Measurements from ENCODE around the gene C1QTNF5.

Gene C1QTNF5

DNA sequence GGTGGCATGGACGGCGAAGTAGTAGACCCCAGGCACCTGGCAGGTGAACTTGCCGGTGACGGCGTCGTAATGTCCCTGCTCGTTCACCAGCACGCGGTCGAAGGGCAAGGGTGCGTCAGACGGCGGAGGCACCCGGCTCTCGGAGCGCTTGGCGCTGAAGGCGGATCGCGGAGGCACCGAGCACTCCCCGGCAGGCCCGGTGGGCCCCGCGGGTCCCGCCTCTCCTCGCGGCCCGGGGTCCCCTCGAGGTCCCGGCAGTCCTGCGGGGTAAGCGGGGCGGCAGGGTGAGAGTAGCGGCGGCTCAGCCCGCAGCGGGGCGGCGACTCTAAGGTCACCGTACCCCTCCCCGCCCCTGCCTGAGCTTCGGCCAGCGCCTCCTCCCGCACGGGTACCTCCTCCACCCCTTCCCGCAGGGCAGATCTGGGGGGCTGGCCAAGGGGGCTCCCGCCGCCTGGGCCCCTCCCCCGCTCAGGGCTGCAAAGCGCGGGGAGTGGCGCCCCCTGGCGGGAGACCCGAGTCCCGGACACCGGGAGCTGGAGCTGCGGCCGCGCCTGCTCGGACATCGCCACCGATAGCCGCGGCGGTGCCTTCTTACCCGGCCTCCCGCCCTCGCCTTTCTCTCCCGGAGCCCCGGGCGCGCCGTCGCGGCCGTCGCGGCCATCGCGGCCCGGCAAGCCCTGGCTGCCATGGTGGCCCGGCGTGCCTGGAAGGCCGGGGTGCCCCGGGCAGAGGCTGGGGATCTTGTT, 921 bp downstream of the C1QTNF5 start:
- no peak for FAIRE-seq
- DNase-seq (ENCODE audit: extremely low spot score, insufficient read length, low read depth), result no peak

DNA sequence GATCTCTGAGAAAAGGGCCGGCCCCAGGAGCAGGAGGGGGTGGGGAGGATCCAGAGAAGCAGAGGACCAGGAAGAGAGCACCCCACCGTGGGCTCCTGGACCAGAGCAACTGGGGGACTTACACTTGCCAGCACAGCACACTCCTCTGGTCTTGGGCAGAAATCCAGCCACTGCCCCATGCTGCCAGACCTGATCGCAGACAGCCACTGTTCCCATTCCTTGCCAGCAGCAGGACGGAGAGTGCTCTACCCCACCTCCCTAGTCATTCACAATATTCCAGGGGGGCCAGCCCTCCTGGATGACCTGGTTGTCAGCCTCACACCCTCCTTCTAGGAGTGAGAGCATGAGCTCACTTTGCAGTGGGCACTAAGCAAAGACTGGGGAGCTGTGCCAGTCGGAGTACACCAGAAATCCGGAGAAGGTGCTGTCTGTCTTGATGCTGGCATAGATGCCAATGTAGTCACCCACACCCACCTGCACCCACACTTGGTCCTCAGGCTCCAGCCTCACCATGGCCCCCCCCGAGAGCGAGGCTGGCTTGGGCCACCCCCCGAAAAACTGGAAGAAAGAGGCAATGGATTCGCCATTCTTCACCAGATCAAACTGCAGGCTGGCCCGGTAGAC, 1.6 kb downstream of the C1QTNF5 start:
- no peak for FAIRE-seq
- DNase-seq (ENCODE audit: extremely low spot score, insufficient read length, low read depth), result no peak

DNA sequence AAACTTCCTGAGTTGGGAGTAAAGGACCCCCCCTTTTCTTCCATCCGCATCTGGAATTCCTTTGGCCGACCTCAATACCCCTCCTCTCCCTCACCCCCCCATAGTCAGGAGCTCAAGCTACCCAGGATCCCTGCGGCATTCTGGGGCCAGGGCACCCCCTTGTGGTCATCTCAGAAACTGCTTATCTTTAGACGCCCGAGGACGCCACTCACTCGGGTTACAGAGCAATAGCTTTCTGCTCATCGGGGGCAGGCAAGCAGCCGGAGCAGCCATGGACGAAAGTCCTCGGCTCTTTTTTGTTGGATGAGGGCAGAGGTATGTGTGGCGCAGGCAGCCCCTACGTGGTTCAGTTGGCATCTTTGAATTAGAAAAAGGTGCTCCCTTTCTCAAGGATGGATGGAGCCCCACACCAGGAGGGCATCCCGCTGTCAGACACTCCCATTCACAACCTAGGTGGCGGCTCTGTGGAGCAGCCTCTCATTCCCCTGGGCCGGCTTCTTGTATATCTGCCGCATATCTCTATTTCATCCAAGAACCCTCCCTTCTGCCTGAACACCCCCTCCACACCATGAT, 2.3 kb downstream of the C1QTNF5 start:
- FAIRE-seq, result peak; percentile 18

DNA sequence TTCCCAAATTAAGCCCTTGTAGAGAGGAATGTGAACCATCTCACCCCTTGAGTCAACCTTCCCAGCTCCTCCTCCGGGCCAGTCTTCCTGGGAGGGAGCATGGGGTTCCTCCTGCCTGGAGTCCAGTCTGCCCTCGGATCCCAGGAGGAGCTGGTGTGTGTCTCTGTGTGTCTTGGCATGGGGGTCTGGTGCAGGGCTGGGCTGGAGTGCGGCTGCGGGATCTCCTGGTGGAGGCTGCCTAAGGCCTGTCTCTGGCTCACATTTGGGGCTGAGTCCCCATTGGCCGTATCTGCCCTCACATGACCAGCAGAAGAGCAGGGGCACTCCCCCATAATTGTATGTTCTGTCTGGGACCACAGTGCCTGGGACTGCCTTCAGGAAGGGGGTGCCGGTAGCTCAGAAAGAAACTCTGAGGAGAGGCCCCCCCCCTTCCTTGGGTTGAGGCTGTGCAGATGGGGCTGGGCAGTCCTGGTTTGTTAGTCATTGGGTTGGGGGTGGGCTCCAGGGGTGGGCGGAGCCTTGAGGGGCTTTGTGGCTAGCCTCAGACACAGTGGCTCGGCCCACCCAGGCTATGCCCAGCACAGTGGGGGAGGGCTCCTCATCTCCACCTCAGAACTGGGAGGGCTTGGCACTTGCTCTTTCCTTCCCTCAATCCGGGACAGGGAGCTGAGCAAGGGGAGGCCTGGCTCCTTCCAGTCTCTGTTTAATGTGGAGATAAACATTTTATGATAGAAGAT, 2.9 kb downstream of the C1QTNF5 start:
- FAIRE-seq, result no peak
- no peak for DNase-seq (ENCODE audit: extremely low spot score, insufficient read length, low read depth)

More for the DNA sequence above, 2.3 kb downstream of the C1QTNF5 start:
- DNase-seq (ENCODE audit: extremely low spot score, insufficient read length, low read depth), result no peak

DNA sequence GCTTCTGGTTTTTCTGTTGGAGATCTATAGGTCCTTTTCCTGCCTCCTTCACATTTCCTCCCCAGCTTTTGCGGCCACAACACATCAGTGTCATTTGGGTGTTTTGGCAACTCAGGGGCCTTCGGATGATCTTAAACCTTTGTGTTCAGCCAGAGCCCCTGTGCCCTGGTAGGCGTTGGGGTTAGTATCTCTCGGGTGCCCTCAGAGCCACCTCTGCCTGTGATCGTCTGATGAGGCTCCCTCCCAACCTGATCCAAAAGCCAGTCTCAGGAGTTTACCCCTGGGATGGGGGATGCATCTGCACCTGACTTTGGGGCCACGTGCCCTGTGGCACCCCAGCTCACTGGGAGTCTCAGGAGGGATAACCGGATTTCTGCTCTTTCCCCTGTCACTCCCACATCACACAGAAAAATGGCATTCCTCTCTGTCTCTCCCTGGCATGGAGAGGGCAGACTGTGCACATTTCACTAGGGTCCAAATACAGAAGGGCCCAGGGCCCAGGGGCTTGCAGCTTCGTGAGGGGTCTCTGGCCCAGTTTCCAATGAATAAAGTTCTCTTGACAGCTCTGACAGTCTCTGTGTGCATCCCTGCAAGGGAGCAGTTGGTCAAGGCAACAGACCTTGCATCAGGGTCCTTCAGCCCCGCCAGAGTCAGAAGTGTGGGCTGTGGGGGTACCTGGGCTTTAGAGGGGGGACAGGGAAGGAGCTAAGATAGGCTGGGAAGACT, 3.8 kb downstream of the C1QTNF5 start:
- DNase-seq (ENCODE audit: extremely low spot score, insufficient read length, low read depth) (no peak), FAIRE-seq (no peak)

DNA sequence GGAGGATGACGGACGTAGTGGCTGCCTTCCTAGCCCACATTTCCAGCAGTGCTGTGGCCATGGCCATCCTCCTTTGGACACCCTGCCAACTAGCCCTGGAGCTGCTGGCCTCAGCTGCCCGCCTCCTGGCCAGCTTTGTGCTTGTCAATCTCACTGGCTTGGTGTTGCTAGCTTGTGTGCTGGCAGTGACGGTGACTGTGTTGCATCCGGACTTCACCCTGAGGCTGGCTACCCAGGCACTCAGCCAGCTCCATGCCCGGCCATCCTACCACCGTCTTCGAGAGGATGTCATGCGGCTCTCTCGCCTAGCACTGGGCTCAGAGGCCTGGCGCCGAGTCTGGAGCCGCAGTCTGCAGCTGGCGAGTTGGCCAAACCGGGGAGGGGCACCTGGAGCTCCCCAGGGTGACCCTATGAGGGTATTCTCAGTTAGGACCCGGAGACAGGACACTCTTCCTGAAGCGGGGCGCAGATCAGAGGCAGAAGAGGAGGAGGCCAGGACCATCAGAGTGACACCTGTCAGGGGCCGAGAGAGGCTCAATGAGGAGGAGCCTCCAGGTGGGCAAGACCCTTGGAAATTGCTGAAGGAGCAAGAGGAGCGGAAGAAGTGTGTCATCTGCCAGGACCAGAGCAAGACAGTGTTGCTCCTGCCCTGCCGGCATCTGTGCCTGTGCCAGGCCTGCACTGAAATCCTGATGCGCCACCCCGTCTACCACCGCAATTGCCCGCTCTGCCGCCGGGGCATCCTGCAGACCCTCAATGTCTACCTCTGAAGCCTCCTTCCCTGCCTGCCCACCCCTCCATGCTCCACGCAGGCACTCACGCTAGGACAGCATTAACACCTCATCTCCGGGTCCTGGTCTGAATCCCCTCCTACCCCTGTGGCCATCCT, 4.8 kb downstream of the C1QTNF5 start:
- FAIRE-seq, result no peak
- no peak for DNase-seq (ENCODE audit: extremely low spot score, insufficient read length, low read depth)

DNA sequence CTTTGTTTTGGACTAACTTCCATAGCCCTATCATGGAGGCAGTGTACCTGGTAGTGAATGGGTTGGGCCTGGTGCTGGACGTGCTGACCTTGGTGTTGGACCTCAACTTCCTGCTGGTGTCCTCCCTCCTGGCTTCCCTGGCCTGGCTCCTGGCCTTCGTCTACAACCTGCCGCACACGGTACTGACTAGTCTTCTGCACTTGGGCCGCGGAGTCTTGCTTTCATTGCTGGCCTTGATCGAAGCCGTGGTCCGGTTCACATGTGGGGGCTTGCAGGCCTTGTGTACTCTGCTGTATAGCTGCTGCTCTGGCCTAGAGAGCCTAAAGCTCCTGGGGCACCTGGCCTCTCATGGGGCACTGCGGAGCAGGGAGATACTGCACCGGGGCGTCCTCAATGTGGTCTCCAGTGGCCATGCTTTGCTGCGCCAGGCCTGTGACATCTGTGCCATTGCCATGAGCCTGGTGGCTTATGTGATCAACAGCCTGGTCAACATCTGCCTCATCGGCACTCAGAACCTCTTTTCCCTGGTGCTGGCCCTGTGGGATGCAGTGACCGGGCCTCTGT, 5.5 kb downstream of the C1QTNF5 start:
- DNase-seq (ENCODE audit: extremely low spot score, insufficient read length, low read depth), result no peak
- no peak for FAIRE-seq

DNA sequence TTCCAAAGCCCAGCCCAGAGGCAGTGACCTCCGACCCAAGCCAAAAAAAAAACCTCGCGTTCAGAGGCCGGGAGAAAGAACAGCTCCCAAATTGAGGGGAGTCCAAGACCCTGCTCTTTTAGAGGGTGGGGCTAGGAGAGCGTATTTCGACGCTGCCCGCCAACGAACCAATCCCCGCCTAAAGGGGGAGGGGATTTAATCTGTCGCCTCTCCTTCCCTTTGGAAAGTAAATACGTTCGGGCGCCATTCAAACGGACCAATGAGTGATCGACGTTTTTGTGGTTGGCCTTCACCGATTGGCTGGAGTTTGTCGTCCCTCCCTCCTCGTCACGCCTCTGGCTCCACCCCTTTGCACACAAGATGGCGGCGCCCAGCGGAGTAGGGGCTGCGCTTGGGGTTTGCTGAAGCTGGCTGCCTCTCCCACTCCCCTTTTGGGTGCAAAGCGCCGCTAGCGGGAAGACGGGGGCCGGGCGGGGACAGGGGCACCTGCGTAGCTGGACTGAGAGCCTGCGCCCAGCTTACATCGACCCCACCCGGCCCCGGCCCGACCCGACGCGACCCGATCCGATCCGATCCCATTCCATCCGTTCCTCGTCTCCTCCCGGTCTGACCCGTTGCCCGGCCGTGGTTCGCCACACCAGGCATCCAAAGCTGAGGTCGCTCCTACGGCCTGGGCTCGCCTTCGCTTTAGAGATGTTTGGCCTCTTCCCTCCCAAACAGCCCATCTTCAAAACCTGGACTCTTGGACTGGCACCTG, 6.3 kb downstream of the C1QTNF5 start, which contains the start of gene RNF26:
Gene RNF26 (plus strand): TSS at position 354 of the 757 bp plus-strand sequence. CDS start 596 bp downstream, outside the sequence.
- FAIRE-seq, result peak; percentile 100

DNA sequence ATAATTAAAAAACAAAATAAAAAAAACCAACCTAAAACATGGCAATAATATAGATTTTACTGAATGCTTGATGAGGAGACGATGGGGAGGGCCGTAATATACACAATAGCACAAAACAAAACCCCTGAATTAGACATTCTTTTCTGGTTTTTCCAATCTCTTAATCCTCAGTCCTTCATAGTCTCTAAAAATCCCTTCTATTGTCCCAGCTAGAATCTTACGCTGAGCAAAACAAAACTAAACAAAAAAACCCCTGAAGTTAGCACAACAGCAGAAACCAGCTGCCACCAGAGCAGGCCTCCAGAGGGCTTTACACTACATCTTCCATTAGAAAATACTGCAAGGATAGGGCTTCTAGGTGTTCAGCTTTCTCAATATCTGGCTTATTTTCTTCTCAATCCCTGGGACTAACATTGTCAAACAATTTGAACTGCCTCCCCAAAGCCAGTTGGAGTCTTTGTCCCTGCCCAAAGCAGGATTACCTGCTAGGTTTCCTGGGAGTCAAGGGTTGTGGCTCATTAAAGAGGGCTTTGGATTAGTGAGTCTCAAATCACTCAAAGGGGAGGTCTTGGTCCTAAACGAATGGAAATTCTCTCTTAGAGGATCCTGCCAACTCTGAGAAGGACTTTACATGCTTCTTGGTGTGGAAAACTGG, 8.4 kb downstream of the C1QTNF5 start:
- FAIRE-seq, result no peak
- DNase-seq (ENCODE audit: extremely low spot score, insufficient read length, low read depth), result no peak

More for the DNA sequence above, 6.3 kb downstream of the C1QTNF5 start, which contains the start of gene RNF26:
- peak; percentile 99 for DNase-seq (ENCODE audit: extremely low spot score, insufficient read length, low read depth)

DNA sequence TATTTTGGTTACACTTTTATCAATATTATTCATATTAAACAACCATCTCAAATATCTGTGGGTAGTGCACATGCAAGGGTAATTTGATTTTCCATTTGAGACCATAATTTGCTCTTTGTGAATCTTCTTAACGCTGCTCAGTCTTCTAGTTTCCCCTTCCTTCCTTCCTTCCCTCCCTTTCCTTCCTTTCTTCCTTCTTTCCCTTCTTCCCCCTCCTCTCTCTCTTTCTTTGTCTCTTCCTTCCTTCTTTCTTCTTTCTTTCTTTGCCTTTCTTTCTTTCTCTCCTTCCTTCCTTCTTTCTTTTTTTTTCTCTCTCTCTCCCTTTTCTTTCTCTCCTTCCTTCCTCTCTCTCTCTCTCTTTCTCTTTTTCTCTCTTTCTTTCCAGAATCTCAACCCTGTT, 10.4 kb downstream of the C1QTNF5 start:
- FAIRE-seq, result no peak
- DNase-seq (ENCODE audit: extremely low spot score, insufficient read length, low read depth), result no peak

DNA sequence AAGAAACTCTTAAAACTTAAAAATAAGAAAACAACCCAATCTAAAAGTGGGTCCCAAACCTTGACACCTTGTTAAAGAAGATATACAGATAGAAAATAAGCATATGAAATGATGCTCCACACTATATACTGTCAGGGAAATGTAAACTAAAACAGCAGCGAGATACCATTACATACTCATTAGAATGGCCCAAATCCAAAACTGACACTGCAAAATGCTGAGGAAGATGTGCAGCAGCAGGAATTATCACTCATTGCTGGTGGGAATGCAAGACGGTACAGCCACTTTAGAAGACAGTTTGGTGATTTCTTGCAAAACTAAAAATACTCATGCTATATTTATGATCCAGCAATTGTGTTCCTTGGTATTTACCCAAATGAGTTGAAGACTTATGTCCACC, 11.4 kb downstream of the C1QTNF5 start:
- no peak for FAIRE-seq

DNA sequence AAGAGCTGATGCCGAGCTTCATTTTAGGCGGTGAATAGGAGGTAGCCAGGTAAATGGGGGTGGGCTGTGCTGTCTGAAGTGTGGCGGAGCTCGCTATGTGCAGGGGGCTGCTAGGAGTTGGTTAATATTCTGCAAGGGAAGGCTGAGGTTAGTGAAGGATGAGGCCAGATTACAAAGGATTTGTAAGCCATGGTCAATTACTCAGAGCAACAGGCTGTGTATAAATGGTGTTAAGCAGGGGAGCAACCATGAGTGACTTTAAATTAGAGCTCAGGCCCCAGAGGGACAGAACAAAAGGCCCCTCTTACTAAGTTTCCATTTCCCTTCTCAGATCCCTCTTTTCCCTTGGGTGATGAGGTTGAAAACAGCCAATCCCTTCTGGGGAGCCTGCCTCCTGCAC, 16.5 kb downstream of the C1QTNF5 start:
- FAIRE-seq, result no peak
- no peak for DNase-seq (ENCODE audit: extremely low spot score, insufficient read length, low read depth)

More for the DNA sequence above, 11.4 kb downstream of the C1QTNF5 start:
- DNase-seq (ENCODE audit: extremely low spot score, insufficient read length, low read depth), result no peak

DNA sequence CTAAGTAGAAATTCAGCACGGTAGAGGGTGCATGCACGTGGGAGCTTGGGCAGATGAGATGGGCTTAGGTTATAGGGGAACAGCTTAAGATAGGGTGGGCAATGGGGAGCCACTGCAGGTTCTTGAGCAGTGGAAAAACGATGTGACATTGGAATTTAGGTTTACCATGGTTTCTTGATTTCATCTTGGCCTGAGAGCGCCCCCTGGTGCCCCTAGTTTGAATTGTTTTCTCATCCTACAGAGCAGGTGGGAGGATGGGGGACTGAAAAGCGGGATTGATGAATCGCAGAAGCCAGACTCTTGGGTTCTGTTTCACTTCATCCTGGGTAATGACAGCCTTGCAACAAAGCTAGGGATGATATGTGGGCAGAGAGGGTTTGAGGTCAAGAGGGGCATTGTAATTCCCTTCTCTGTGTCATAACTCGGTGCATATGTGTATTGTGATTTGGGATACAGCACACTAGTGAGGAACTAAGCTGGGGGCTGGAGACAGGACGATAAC, 17.1 kb downstream of the C1QTNF5 start:
- FAIRE-seq, result peak; percentile 79
- no peak for DNase-seq (ENCODE audit: extremely low spot score, insufficient read length, low read depth)

DNA sequence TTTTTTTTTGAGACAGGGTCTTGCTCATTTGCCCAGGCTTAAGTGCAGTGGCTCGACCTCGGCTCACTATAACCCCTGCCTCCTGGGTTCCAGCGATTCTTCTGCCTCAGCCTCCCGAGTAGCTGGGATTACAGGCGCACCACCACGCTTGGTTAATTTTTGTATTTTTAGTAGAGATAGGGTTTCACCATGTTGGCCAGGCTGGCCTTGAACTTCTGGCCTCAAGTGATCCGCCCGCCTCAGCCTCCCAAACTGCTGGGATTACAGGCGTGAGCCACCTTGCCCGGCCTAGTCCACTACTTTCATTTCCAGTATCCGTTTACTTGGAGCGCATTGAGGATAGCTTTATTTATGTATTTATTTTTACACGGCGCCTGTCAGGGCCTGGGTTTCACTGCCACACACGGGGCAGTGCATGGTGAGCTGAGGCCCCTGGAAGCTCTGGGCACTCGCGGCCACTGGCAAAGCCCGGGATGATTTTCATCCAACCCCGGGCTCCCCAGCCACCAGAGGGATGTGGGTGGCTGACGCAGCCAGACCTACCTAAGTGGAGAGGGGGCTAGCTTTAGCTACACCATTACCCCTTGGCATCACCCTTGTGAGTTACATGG, 17.7 kb downstream of the C1QTNF5 start:
- DNase-seq (ENCODE audit: extremely low spot score, insufficient read length, low read depth) (no peak), FAIRE-seq (no peak)

DNA sequence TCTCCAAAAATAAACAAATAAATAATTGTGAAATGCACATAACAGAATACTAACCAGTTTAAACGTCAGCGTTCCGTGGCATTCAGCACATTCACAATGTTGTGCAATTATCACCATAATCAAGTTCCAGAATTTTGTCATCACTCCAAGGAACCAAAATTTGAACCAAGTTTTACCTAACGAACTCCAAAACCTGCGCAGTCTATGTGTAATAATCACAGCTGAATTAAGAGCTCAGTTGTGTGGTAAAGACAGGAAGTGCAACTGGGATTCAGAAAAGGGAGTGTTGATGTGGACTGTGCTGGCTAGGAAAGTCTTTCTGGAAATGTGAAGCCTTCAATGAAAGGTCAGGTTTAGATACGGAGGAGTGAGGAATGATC, 18.3 kb downstream of the C1QTNF5 start:
- FAIRE-seq (no peak), DNase-seq (ENCODE audit: extremely low spot score, insufficient read length, low read depth) (no peak)

DNA sequence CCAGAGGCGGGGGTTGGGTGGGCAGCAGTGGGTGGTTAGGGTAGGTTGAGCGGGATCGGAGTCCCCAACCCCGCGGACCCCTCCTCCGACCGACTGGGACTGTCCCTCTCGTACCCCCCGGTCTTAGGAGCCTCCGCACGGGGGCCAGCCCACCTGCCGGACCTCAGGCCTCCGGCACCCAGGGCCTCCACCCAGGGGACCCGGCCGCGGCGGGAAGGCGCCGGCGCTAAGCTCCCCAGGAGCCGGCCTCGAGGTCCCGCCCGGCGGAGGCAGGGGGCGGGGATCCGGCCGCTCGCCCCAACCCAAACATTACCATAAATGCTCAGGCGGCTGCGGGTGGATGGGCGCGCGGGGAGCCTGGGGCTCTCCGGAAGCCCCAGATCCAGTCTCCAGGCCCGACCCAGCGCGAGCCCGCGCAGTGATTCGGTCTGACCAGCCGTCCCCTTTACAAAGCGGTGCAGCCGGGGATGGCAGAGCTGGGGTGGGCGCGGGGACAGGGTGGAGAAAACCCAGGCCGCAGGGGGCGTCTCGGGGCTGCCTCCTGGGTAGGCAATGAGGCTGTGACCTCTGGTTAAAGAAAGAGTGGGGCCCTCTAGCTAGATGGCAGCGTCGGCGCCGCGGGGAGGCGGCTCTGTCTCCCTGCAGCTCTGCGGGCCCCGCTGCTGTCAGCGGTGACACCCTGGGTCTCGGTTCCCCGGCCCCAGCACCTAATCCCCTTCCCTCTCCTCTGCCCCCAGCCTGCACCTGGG, 19.7 kb downstream of the C1QTNF5 start:
- DNase-seq (ENCODE audit: extremely low spot score, insufficient read length, low read depth) (peak; percentile 46), FAIRE-seq (no peak)
